GM20431 (cell line): ENCODE data around the gene CLEC19A.

Source experiments
- in situ Hi-C: fragments of 300-500 bp; cut with MseI, MboI; formaldehyde crosslinking; loops from one replicate; pipeline ENCODE4 v1.15.0; 2020; ENCODE audit warnings: low sequenced_read_pairs; ENCODE audit not compliant: unreplicated experiment

The CLEC19A gene

DNA sequence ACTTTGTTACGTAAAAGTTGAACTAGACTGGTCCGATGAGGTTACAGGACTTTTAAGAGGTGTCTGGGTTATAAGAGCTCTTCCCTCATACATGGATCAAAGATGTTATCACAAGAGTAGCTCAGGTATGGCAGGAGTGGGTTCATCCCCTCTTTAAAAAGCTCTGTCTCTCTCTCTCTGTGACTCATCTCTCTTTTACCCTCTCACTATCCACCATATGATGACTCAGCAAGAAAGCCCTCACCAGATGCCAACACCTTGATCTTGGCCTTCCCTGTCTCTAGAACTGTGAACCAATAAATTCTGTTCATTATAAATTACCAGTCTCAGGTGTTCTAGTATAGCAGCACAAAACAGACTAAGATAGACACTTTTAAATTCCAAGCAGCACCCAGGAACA is 1.9 kb upstream of the CLEC19A start:
- in situ Hi-C loops: no loop called here

DNA sequence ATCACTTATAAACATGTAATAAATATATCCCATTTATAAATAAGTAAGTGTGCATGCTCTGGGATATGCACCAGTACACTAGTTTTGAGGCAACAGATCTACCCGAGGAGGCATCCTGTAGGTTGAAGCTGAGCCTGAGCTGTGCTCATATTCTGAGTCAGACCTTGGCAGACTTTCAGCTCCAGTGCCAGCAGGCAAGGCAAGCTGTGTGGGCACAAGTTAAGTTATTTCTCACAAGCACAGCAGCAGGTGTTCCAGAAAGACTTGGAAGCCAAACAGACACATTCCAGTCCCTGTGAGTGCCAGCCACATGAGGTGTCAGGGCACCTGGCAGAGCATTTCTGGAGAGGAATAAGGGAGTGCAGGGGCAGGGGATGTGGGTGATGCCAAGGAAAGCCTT is 1.3 kb upstream of the CLEC19A start:
- in situ Hi-C loops: no loop called here

DNA sequence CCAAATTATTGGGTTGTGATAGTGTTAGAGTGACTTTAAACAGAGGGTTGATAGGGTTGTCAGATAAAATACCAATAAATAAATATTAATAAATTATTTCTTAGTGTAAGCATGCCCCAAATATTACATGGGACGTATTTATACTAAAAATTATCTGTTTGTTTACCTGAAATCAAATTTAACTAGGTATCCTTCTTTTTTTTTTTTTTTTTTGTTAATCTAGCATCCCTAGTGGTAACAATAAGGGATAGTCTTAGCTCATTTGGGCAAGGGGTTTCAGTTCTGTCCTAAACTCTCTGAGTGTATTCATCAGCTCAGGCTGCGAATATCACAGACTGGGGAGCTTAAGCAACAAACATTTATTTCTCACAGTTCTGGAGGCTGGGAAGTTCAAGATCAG is 1.3 kb downstream of the CLEC19A start:
- in situ Hi-C loops: no loop called here

DNA sequence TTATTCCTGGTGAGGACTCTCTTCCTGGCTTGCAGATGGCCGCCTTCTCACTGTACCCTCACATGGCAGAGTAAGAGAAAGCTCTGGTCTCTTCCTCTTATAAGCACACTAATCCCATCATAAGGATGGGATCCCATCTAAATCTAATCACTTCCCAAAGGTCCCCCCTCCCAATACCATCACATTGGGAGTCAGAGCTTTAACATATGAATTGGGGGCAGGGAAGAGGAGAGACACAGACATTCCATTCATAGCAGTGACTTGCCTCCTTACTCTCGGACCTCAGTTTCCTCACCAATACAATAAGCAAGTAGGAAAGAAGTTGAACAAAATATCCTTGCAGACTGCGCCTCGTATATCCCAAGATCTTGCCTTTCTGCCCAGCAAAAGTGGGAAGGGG is 1.7 kb downstream of the CLEC19A start:
- in situ Hi-C loops: no loop called here

GRCh38 chr16:19288872-19289799 is 3.6 kb downstream of the CLEC19A start:
- in situ Hi-C loops: no loop called here

DNA sequence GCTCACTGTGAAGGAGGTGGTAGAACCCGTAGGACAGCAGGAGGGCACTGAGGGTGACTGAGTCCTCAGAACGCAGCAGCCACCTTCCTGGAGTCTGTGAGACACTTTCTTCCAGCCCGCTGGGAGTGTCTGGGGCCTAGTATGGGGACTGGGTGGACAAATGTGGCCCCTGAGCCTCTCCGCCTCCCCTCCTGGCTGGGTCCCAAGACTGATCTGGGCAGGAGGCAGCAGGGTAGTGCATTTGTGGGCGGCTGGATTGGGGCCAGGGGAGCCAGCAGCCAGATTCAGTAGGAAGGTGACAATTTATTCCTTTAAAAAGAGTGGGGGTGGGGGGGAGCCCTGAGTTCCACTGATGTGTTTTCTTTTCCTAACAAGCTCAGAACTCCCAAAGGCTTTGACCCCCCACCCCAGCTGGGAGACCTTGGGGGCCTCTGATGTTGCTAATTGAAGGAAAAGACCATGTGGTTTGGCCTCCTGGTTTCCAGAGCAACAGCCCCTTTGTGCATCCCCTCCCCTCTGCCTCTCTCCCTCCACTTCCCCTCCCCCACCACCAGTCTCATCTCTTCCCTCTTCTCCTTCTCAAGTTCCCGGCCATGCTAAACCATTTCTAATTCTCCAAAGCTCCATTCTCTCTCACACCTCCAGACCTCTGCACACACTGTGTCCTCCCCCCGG is 4.4 kb downstream of the CLEC19A start:
- in situ Hi-C loops: no loop called here

- in situ Hi-C loops: no loop called here
Observed at GRCh38 chr16:19290860-19291259, 5.3 kb downstream of the CLEC19A start.

DNA sequence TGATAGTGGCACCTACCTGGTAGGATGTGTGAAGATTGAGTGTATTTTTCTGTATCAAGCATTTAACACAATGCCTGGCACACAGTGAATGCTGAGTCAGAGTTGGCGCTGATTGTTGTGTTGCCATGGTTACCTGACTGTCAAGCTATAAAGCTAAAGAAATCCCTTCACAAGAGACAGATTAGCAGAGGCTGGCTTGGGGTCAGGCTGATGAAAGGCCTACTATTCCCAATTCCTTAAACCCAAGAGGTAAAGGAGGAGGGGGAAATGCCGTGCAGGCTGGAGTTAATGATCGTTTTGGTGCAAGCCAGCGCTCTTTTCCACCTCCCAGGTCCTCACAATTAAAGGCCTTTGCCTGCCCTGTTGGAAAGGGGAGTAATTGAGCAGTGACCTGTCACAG is 5.9 kb downstream of the CLEC19A start:
- in situ Hi-C loops: no loop called here

- in situ Hi-C loops: no loop called here
Observed at GRCh38 chr16:19292186-19292585, 6.7 kb downstream of the CLEC19A start.

DNA sequence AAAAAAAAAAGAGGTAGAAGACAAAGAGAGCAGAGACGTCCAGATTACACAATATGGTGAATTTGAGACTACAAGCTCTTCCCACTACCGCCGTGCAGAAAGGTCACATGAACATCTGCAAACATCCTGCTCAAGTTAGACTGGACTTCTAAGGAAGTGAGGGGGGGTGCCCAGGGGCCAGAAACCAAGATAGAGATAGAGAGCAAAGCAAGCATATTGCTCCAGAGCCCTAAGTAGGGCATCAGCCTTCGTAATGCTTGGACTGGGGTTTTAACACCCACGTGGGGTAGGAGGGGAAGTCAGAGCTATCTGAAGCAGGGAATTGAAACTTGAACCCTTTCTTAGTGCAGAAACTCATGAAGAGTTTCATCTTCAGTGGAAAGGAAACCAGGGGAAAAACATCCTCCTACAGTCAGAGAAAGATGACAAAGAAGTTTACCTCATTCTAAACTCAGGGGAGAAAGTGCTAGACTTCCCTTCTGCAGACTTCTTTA is 8.7 kb downstream of the CLEC19A start:
- in situ Hi-C loops: no loop called here

GRCh38 chr16:19295393-19295792 is 9.9 kb downstream of the CLEC19A start:
- in situ Hi-C loops: no loop called here

- in situ Hi-C loops: no loop called here
Observed at GRCh38 chr16:19297454-19297853, 11.9 kb downstream of the CLEC19A start.

DNA sequence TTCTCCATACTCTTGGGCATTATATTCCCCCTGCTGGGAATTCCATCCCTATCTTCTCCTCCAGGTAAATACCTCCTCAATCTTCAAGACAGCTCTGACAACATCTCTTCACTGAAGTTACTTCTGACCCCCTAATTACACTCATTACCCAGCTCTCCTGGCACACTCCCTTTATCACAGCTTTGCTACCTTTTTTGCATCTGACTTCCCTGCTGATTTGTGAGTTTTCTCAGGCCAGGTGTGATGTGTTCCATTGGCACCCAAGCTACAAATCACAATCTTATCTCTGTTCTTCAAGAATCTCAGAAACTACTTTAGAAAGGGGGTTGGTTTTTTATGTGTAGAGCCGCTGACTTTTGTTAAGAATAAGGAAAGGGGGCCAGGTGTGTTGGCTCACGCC is 14.0 kb downstream of the CLEC19A start:
- in situ Hi-C loops: no loop called here

- in situ Hi-C loops: no loop called here
Observed at GRCh38 chr16:19301931-19302330, 16.4 kb downstream of the CLEC19A start.

- in situ Hi-C loops: no loop called here
Observed at GRCh38 chr16:19304750-19305149, 19.2 kb downstream of the CLEC19A start.

GRCh38 chr16:19305443-19305842 is 19.9 kb downstream of the CLEC19A start:
- in situ Hi-C loops: no loop called here

- in situ Hi-C loops: no loop called here
Observed at GRCh38 chr16:19307587-19308241, 22.2 kb downstream of the CLEC19A start.

GRCh38 chr16:19308392-19308791 is 22.9 kb downstream of the CLEC19A start:
- in situ Hi-C loops: no loop called here

- in situ Hi-C loops: no loop called here
Observed at GRCh38 chr16:19309178-19309577, 23.6 kb downstream of the CLEC19A start.

- in situ Hi-C loops: no loop called here
Observed at GRCh38 chr16:19314718-19315425, 29.3 kb downstream of the CLEC19A start.
